GM23338 (cell line): ENCODE results near the gene MRPL27. TPM values are rescaled to one million over a fixed set of nuclear protein-coding genes. Genes with fewer than 3 reads are reported as not detected.

Experiments used
- ATAC-seq: fragments of 200-7000 bp; cut with Tn5 transposase; 3 replicates; pipeline ENCODE4 v1.9.1; 2020
- DNase-seq: peaks from one replicate; pipeline ENCODE4 v3.0.0-alpha.2; 2015; ENCODE audit warnings: low spot score
- H2AFZ ChIP-seq: fragments of 200-600 bp; sonication (generic); 2 replicates; pipeline ENCODE4 v1.8.0; 2016; ENCODE audit warnings: antibody characterized with exemption, mild to moderate bottlenecking, moderate library complexity
- H3F3A ChIP-seq: fragments of 200-600 bp; sonication (generic); replicated peaks from 2 replicates; pipeline ENCODE4 v1.8.0; 2017; ENCODE audit warnings: antibody characterized with exemption, mixed run types, low read depth
- H3K27ac ChIP-seq: fragments of 200-600 bp; sonication (generic); 2 replicates; pipeline ENCODE4 v1.6.1; 2016; ENCODE audit warnings: low read depth
- H3K27me3 ChIP-seq: fragments of 200-600 bp; sonication (generic); 2 replicates; pipeline ENCODE4 v1.8.0; 2016; ENCODE audit warnings: mild to moderate bottlenecking, mixed run types, moderate library complexity; ENCODE audit not compliant: insufficient read depth
- H3K36me3 ChIP-seq: fragments of 200-600 bp; sonication (generic); 2 replicates; pipeline ENCODE4 v1.8.0; 2016; ENCODE audit warnings: mild to moderate bottlenecking; ENCODE audit not compliant: insufficient read depth
- H3K4me1 ChIP-seq: fragments of 200-600 bp; sonication (generic); 2 replicates; pipeline ENCODE4 v1.8.0; 2016; ENCODE audit warnings: mild to moderate bottlenecking, moderate library complexity; ENCODE audit not compliant: insufficient read depth
- H3K4me2 ChIP-seq: fragments of 200-600 bp; sonication (generic); 2 replicates; pipeline ENCODE4 v1.7.1; 2017; ENCODE audit warnings: mixed run types
- H3K4me3 ChIP-seq: fragments of 200-600 bp; sonication (generic); 2 replicates; pipeline ENCODE4 v1.6.1; 2016; ENCODE audit warnings: mixed run types
- H3K79me2 ChIP-seq: fragments of 200-600 bp; sonication (generic); replicated peaks from 2 replicates; pipeline ENCODE4 v1.8.0; 2017; ENCODE audit warnings: mild to moderate bottlenecking; ENCODE audit not compliant: insufficient read depth
- H3K9me2 ChIP-seq: fragments of 200-600 bp; sonication (generic); 2 replicates; pipeline ENCODE4 v1.8.0; 2017; ENCODE audit not compliant: insufficient read depth
- H4K20me1 ChIP-seq: fragments of 200-600 bp; sonication (generic); replicated peaks from 2 replicates; pipeline ENCODE4 v1.8.0; 2017; ENCODE audit warnings: mild to moderate bottlenecking; ENCODE audit not compliant: insufficient read depth
- H3K27ac Mint-ChIP-seq: 2 replicates; pipeline ENCODE4 v1.8.0; 2020; ENCODE audit warnings: inconsistent platforms, mild to moderate bottlenecking, moderate library complexity, mixed read lengths
- H3K27me3 Mint-ChIP-seq: 3 replicates; pipeline ENCODE4 v1.8.0; 2022; ENCODE audit warnings: low read depth, mild to moderate bottlenecking, moderate library complexity, mixed read lengths, inconsistent platforms; ENCODE audit not compliant: insufficient read depth, poor library complexity
- H3K36me3 Mint-ChIP-seq: 3 replicates; pipeline ENCODE4 v1.8.0; 2021; ENCODE audit warnings: low read depth, mild to moderate bottlenecking, inconsistent platforms, moderate library complexity, mixed read lengths
- H3K4me1 Mint-ChIP-seq: 3 replicates; pipeline ENCODE4 v1.8.0; 2020; ENCODE audit warnings: mild to moderate bottlenecking, inconsistent platforms, mixed read lengths
- H3K4me3 Mint-ChIP-seq: 3 replicates; pipeline ENCODE4 v1.8.0; 2021; ENCODE audit warnings: moderate library complexity, mild to moderate bottlenecking, inconsistent platforms, mixed read lengths
- H3K9me3 Mint-ChIP-seq: 3 replicates; pipeline ENCODE4 v1.8.0; 2020; ENCODE audit warnings: moderate library complexity, mild to moderate bottlenecking, inconsistent platforms, mixed read lengths
- CREB1 ChIP-seq: fragments of 250-450 bp; sonication (Bioruptor Pico); IDR thresholded peaks from 2 replicates; pipeline ENCODE4 v1.5.0; 2020; ENCODE audit warnings: low read depth, mild to moderate bottlenecking, moderate library complexity
- EZH2 ChIP-seq: fragments of 200-600 bp; sonication (generic); IDR thresholded peaks from one replicate; pipeline ENCODE4 v1.8.0; 2017; ENCODE audit warnings: antibody characterized with exemption, mild to moderate bottlenecking, low read depth; ENCODE audit not compliant: unreplicated experiment
- EZH2phosphoT487 ChIP-seq: fragments of 200-600 bp; sonication (generic); IDR thresholded peaks from one replicate; pipeline ENCODE4 v1.8.1; 2018; ENCODE audit warnings: antibody characterized with exemption; ENCODE audit not compliant: unreplicated experiment
- JUNB ChIP-seq: IDR thresholded peaks from one replicate; pipeline ENCODE4 v1.6.1; 2016; ENCODE audit warnings: antibody characterized with exemption; ENCODE audit not compliant: unreplicated experiment
- NANOG ChIP-seq: IDR thresholded peaks from 2 replicates; pipeline ENCODE4 v1.6.1; 2016; ENCODE audit warnings: antibody characterized with exemption, borderline replicate concordance
- POLR2AphosphoS5 ChIP-seq: IDR thresholded peaks from 2 replicates; pipeline ENCODE4 v1.6.1; 2016; ENCODE audit warnings: antibody characterized with exemption, low read depth
- STAT1 ChIP-seq: IDR thresholded peaks from one replicate; pipeline ENCODE4 v1.6.1; 2016; ENCODE audit warnings: antibody characterized with exemption; ENCODE audit not compliant: unreplicated experiment
- ZNF114 ChIP-seq: fragments of 250-450 bp; sonication (Bioruptor Pico); IDR thresholded peaks from 2 replicates; pipeline ENCODE4 v1.5.0; 2020; ENCODE audit warnings: mild to moderate bottlenecking, moderate library complexity
- polyA plus RNA-seq: library from polyadenylated mRNA; unstranded; fragments of >200 nt; fragmentation: Nextera tagmentation; extraction: Ambion mirVana; gene quantifications from 2 replicates; pipeline ENCODE4 v1.2.1, GENCODE V29; 2016
- total RNA-seq: library from RNA; depleted of rRNA; stranded (reverse); fragments of >200 nt; shearing (Covaris generic); gene quantifications from 2 replicates; pipeline ENCODE4 v1.2.3, GENCODE V29; 2014
- TF ChIP-seq, protein P1 (sequence below): IDR thresholded peaks from 2 replicates; pipeline ENCODE4 v1.6.1; 2016; ENCODE audit warnings: antibody characterized with exemption
- TF ChIP-seq, protein P2 (sequence below), 2 experiments: fragments of 200-600 bp in 1 of 2; sonication (generic) in 1 of 2; conservative IDR thresholded peaks; 2 replicates each; pipeline versions ENCODE4 v1.5.1 to v1.6.1; 2016 to 2017; ENCODE audit warnings: antibody characterized with exemption in 2 of 2, low read depth in 2 of 2, mild to moderate bottlenecking in 2 of 2, moderate library complexity in 1 of 2
- TF ChIP-seq, protein P3 (sequence below): fragments of 250-450 bp; sonication (Bioruptor Pico); IDR thresholded peaks from 2 replicates; pipeline ENCODE4 v1.5.0; 2020; ENCODE audit warnings: mild to moderate bottlenecking, moderate library complexity
- TF ChIP-seq, protein P4 (sequence below): IDR thresholded peaks from one replicate; pipeline ENCODE4 v1.6.1; 2018; ENCODE audit warnings: antibody characterized with exemption; ENCODE audit not compliant: unreplicated experiment

MRPL27 gene
- total and polyA plus RNA-seq, 2 experiments from 2014 or later = 74.3 to 227 TPM

DNA sequence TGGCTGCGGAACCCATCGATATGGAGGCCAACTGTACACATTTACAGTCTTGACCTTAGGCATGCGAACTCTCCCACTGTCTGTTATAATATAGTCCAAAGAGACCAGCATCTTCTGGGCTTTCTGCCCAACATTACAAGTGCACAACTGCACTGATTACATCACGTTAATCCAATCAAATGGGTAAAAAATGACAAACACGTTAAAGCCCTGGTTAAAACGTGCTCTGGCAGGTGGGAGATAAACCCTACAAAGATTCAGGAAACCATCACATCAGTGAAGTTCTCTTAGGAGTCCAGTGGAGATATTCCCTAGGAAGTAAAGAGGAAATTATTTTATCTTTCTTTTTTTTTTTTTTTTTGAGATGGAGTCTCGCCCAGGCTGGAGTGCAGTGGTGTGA lies 50.7 kb downstream of the MRPL27 start (continued):
- TF ChIP-seq EZH2 (no peak), STAT1 (no peak), ZNF114 (CRISPR knock-in tag) (no peak)
- TF ChIP-seq, protein P1, sequence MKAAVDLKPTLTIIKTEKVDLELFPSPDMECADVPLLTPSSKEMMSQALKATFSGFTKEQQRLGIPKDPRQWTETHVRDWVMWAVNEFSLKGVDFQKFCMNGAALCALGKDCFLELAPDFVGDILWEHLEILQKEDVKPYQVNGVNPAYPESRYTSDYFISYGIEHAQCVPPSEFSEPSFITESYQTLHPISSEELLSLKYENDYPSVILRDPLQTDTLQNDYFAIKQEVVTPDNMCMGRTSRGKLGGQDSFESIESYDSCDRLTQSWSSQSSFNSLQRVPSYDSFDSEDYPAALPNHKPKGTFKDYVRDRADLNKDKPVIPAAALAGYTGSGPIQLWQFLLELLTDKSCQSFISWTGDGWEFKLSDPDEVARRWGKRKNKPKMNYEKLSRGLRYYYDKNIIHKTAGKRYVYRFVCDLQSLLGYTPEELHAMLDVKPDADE = no peak

DNA sequence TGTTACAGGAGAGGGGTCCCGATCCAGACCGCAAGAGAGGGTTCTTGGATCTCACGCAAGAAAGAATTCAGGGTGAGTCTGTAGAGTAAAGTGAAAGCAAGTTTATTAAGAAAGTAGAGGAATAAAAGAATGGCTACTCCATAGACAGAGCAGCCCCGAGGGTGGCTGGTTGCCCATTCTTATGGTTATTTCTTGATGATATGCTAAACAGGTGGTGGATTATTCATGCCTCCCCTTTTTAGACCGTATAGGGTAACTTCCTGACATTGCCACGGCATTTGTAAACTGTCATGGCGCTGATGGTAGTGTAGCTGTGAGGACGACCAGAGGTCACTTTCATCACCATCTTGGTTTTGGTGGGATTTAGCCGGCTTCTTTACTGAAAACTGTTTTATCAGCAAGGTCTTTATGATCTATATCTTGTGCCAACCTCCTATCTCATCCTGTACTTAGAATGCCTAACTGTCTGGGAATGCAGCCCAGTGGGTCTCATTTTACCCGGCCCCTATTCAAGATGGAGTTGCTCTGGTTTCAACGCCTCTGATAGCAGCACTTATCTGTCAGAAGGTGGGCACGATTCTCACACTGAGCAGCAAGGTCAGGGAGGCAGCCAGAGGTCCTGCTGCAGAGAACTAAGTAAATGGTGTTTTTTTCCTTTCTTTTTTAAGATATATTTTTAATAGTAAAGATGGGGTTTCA lies 53.5 kb downstream of the MRPL27 start:
- H3K9me3 Mint-ChIP-seq = no peaks in the 10 kb centered on the region
- no peaks in the 10 kb centered on the region for H3K36me3 ChIP-seq
- H3K4me2 ChIP-seq = peak overlapping the region; percentile 53; the same call in 1 of the 2 replicates
- H3K4me3 ChIP-seq = no peak overlapping the region
- no peaks in the 10 kb centered on the region for H4K20me1 ChIP-seq
- peaks cover 7% of the 10 kb centered on the region; the same call in 1 of the 2 replicates for H3K9me2 ChIP-seq
- H3K36me3 Mint-ChIP-seq = 0 out of 3 replicates have a peak, but pooled peaks cover 3% of the 10 kb centered on the region
- H3K4me1 Mint-ChIP-seq = no peaks in the 10 kb centered on the region
- ATAC-seq = peak; percentile 36; the same call in 2 of the 3 replicates
- H3K4me3 Mint-ChIP-seq = no peak overlapping the region
- H3K27me3 Mint-ChIP-seq = peaks cover 5% of the 10 kb centered on the region
- no peak overlapping the region; the same call in 1 of the 2 replicates for H3K27ac Mint-ChIP-seq
- no peaks in the 10 kb centered on the region for H3K79me2 ChIP-seq
- no peaks in the 10 kb centered on the region; the same call in 1 of the 2 replicates for H3F3A ChIP-seq
- H3K27me3 ChIP-seq = no peaks in the 10 kb centered on the region
- no peak for DNase-seq
- H3K4me1 ChIP-seq = peaks cover 15% of the 10 kb centered on the region
- H2AFZ ChIP-seq = peak overlapping the region; percentile 94; the same call in 1 of the 2 replicates
- H3K27ac ChIP-seq = no peak overlapping the region
- TF ChIP-seq, protein P2, sequence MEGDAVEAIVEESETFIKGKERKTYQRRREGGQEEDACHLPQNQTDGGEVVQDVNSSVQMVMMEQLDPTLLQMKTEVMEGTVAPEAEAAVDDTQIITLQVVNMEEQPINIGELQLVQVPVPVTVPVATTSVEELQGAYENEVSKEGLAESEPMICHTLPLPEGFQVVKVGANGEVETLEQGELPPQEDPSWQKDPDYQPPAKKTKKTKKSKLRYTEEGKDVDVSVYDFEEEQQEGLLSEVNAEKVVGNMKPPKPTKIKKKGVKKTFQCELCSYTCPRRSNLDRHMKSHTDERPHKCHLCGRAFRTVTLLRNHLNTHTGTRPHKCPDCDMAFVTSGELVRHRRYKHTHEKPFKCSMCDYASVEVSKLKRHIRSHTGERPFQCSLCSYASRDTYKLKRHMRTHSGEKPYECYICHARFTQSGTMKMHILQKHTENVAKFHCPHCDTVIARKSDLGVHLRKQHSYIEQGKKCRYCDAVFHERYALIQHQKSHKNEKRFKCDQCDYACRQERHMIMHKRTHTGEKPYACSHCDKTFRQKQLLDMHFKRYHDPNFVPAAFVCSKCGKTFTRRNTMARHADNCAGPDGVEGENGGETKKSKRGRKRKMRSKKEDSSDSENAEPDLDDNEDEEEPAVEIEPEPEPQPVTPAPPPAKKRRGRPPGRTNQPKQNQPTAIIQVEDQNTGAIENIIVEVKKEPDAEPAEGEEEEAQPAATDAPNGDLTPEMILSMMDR (conservative IDR thresholded peaks at IDR 0.05; ENCODE audit: low read depth in 2 of 2) = no peak
- TF ChIP-seq, protein P3, sequence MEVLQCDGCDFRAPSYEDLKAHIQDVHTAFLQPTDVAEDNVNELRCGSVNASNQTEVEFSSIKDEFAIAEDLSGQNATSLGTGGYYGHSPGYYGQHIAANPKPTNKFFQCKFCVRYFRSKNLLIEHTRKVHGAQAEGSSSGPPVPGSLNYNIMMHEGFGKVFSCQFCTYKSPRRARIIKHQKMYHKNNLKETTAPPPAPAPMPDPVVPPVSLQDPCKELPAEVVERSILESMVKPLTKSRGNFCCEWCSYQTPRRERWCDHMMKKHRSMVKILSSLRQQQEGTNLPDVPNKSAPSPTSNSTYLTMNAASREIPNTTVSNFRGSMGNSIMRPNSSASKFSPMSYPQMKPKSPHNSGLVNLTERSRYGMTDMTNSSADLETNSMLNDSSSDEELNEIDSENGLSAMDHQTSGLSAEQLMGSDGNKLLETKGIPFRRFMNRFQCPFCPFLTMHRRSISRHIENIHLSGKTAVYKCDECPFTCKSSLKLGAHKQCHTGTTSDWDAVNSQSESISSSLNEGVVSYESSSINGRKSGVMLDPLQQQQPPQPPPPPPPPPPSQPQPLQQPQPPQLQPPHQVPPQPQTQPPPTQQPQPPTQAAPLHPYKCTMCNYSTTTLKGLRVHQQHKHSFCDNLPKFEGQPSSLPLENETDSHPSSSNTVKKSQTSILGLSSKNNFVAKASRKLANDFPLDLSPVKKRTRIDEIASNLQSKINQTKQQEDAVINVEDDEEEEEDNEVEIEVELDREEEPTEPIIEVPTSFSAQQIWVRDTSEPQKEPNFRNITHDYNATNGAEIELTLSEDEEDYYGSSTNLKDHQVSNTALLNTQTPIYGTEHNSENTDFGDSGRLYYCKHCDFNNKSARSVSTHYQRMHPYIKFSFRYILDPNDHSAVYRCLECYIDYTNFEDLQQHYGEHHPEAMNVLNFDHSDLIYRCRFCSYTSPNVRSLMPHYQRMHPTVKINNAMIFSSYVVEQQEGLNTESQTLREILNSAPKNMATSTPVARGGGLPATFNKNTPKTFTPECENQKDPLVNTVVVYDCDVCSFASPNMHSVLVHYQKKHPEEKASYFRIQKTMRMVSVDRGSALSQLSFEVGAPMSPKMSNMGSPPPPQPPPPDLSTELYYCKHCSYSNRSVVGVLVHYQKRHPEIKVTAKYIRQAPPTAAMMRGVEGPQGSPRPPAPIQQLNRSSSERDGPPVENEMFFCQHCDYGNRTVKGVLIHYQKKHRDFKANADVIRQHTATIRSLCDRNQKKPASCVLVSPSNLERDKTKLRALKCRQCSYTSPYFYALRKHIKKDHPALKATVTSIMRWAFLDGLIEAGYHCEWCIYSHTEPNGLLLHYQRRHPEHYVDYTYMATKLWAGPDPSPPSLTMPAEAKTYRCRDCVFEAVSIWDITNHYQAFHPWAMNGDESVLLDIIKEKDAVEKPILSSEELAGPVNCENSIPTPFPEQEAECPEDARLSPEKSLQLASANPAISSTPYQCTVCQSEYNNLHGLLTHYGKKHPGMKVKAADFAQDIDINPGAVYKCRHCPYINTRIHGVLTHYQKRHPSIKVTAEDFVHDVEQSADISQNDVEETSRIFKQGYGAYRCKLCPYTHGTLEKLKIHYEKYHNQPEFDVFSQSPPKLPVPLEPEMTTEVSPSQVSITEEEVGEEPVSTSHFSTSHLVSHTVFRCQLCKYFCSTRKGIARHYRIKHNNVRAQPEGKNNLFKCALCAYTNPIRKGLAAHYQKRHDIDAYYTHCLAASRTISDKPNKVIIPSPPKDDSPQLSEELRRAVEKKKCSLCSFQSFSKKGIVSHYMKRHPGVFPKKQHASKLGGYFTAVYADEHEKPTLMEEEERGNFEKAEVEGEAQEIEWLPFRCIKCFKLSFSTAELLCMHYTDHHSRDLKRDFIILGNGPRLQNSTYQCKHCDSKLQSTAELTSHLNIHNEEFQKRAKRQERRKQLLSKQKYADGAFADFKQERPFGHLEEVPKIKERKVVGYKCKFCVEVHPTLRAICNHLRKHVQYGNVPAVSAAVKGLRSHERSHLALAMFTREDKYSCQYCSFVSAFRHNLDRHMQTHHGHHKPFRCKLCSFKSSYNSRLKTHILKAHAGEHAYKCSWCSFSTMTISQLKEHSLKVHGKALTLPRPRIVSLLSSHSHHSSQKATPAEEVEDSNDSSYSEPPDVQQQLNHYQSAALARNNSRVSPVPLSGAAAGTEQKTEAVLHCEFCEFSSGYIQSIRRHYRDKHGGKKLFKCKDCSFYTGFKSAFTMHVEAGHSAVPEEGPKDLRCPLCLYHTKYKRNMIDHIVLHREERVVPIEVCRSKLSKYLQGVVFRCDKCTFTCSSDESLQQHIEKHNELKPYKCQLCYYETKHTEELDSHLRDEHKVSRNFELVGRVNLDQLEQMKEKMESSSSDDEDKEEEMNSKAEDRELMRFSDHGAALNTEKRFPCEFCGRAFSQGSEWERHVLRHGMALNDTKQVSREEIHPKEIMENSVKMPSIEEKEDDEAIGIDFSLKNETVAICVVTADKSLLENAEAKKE (CRISPR knock-in tag) = no peak
- TF ChIP-seq NANOG = no peak
- TF ChIP-seq STAT1 = no peak
- no peak for TF ChIP-seq CREB1 (CRISPR knock-in tag)
- TF ChIP-seq JUNB = no peak
- TF ChIP-seq EZH2phosphoT487 = no peak
- no peak for TF ChIP-seq ZNF114 (CRISPR knock-in tag)
- no peak for TF ChIP-seq POLR2AphosphoS5
- TF ChIP-seq, protein P4, sequence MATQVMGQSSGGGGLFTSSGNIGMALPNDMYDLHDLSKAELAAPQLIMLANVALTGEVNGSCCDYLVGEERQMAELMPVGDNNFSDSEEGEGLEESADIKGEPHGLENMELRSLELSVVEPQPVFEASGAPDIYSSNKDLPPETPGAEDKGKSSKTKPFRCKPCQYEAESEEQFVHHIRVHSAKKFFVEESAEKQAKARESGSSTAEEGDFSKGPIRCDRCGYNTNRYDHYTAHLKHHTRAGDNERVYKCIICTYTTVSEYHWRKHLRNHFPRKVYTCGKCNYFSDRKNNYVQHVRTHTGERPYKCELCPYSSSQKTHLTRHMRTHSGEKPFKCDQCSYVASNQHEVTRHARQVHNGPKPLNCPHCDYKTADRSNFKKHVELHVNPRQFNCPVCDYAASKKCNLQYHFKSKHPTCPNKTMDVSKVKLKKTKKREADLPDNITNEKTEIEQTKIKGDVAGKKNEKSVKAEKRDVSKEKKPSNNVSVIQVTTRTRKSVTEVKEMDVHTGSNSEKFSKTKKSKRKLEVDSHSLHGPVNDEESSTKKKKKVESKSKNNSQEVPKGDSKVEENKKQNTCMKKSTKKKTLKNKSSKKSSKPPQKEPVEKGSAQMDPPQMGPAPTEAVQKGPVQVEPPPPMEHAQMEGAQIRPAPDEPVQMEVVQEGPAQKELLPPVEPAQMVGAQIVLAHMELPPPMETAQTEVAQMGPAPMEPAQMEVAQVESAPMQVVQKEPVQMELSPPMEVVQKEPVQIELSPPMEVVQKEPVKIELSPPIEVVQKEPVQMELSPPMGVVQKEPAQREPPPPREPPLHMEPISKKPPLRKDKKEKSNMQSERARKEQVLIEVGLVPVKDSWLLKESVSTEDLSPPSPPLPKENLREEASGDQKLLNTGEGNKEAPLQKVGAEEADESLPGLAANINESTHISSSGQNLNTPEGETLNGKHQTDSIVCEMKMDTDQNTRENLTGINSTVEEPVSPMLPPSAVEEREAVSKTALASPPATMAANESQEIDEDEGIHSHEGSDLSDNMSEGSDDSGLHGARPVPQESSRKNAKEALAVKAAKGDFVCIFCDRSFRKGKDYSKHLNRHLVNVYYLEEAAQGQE = no peak
